ENCODE measurements around the gene FLOT1. TPM values are rescaled to one million over a fixed set of nuclear protein-coding genes. Genes with fewer than 3 reads are reported as not detected.

Gene FLOT1
- total and polyA plus RNA-seq, 2 donors (not counting 1 experiment from before 2014, with no cell fraction given) = 71.2 to 79.4 TPM

- 23% methylated on average over 12 of the region's 13 CpGs for whole genome bisulfite sequencing (ENCODE audit: insufficient coverage)
- DNase-seq (peak; percentile 65), ATAC-seq (ENCODE audit: low read depth) (peak; percentile 41)
- Histone ChIP-seq H3K9ac (ENCODE audit: low read length) (peak overlapping the region; percentile 0), H3K4me1 (ENCODE audit: control insufficient read depth in 2 of 2, insufficient read depth in 2 of 2, low read length in 2 of 2) (peaks cover 11% of the 10 kb centered on the region in 2 donors), H4K20me1 (ENCODE audit: control insufficient read depth, insufficient read depth, low read length, poor library complexity, severe bottlenecking) (no peaks in the 10 kb centered on the region), H3K27me3 (replicated peaks in 1 of 4; ENCODE audit: control extremely low read depth in 1 of 4, control insufficient read depth in 3 of 4, insufficient read depth in 4 of 4, low read length in 3 of 4) (no peaks in the 10 kb centered on the region), H3K79me2 (ENCODE audit: control insufficient read depth, insufficient read depth, low read length) (no peaks in the 10 kb centered on the region), H3K36me3 (replicated peaks in 1 of 2; ENCODE audit: control extremely low read depth in 1 of 2, control insufficient read depth in 1 of 2, extremely low read depth in 1 of 2, insufficient read depth in 2 of 2, low read length in 1 of 2) (no peaks in the 10 kb centered on the region), H3K4me2 (replicated peaks; ENCODE audit: low read depth, low read length, poor library complexity, severe bottlenecking) (peak overlapping the region; percentile 38), H2AFZ (ENCODE audit: insufficient read depth, low read depth, low read length, poor library complexity, severe bottlenecking) (peak overlapping the region; percentile 16), H3K4me3 (ENCODE audit: control extremely low read depth in 1 of 5, extremely low read depth in 1 of 5, insufficient read depth in 1 of 5, low read depth in 2 of 5, low read length in 4 of 5) (no peak overlapping the region), H3K9me3 (ENCODE audit: control extremely low read depth in 1 of 3, control insufficient read depth in 2 of 3, insufficient read depth in 1 of 3, low read length in 2 of 3) (no peaks in the 10 kb centered on the region), H3K27ac (ENCODE audit: low read length in 2 of 2) (peak overlapping the region in 1 of 2 donors; percentile 40)
- peaks cover 28% of the 10 kb centered on the region for H3K27me3 Mint-ChIP-seq
- ChIA-PET CTCF (interaction anchor here (1.0 to 1.5 kb wide), 2 partner anchors 51 to 305 kb away, joined by 4 to 5 read pairs; no protein-coding TSS in a partner anchor), POLR2A (no interaction called here)
- no peaks in the 10 kb centered on the region for H3K9me3 Mint-ChIP-seq (ENCODE audit: insufficient read depth)
- H3K27ac Mint-ChIP-seq = peak overlapping the region; percentile 54
- intact Hi-C loops (cut with micrococcal nuclease) = no loop called here
- peaks cover 16% of the 10 kb centered on the region for H3K4me1 Mint-ChIP-seq
- no peak overlapping the region for H3K4me3 Mint-ChIP-seq
- TF ChIP-seq, protein P1, sequence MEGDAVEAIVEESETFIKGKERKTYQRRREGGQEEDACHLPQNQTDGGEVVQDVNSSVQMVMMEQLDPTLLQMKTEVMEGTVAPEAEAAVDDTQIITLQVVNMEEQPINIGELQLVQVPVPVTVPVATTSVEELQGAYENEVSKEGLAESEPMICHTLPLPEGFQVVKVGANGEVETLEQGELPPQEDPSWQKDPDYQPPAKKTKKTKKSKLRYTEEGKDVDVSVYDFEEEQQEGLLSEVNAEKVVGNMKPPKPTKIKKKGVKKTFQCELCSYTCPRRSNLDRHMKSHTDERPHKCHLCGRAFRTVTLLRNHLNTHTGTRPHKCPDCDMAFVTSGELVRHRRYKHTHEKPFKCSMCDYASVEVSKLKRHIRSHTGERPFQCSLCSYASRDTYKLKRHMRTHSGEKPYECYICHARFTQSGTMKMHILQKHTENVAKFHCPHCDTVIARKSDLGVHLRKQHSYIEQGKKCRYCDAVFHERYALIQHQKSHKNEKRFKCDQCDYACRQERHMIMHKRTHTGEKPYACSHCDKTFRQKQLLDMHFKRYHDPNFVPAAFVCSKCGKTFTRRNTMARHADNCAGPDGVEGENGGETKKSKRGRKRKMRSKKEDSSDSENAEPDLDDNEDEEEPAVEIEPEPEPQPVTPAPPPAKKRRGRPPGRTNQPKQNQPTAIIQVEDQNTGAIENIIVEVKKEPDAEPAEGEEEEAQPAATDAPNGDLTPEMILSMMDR (IDR thresholded peaks at IDR 0.05) = no peak
- no peak for TF ChIP-seq EZH2 (IDR thresholded peaks at IDR 0.05; ENCODE audit: borderline replicate concordance, insufficient read depth, low read depth, low read length, poor library complexity, severe bottlenecking)
Observed at GRCh38 chr6:30781743-30782424, 39.4 kb upstream of the FLOT1 start.

- no peak overlapping the region for H3K4me3 ChIP-seq (ENCODE audit: control extremely low read depth in 1 of 5, extremely low read depth in 1 of 5, insufficient read depth in 1 of 5, low read depth in 2 of 5, low read length in 4 of 5)
- Mint-ChIP-seq H3K4me1 (peaks cover 16% of the 10 kb centered on the region), H3K4me3 (no peak overlapping the region), H3K27ac (no peak overlapping the region), H3K27me3 (peaks cover 28% of the 10 kb centered on the region), H3K9me3 (ENCODE audit: insufficient read depth) (no peaks in the 10 kb centered on the region)
- H3K9ac ChIP-seq (ENCODE audit: low read length) = peak overlapping the region; percentile 0
- no peak for TF ChIP-seq EZH2 (IDR thresholded peaks at IDR 0.05; ENCODE audit: borderline replicate concordance, insufficient read depth, low read depth, low read length, poor library complexity, severe bottlenecking)
- TF ChIP-seq, protein P1 (IDR thresholded peaks at IDR 0.05) = no peak
- intact Hi-C loops (cut with micrococcal nuclease) = no loop called here
- no peaks in the 10 kb centered on the region for H3K27me3 ChIP-seq (replicated peaks in 1 of 4; ENCODE audit: control extremely low read depth in 1 of 4, control insufficient read depth in 3 of 4, insufficient read depth in 4 of 4, low read length in 3 of 4)
- no peaks in the 10 kb centered on the region for H3K79me2 ChIP-seq (ENCODE audit: control insufficient read depth, insufficient read depth, low read length)
- no peaks in the 10 kb centered on the region for H3K36me3 ChIP-seq (replicated peaks in 1 of 2; ENCODE audit: control extremely low read depth in 1 of 2, control insufficient read depth in 1 of 2, extremely low read depth in 1 of 2, insufficient read depth in 2 of 2, low read length in 1 of 2)
- H2AFZ ChIP-seq (ENCODE audit: insufficient read depth, low read depth, low read length, poor library complexity, severe bottlenecking) = no peak overlapping the region
- no peaks in the 10 kb centered on the region for H4K20me1 ChIP-seq (ENCODE audit: control insufficient read depth, insufficient read depth, low read length, poor library complexity, severe bottlenecking)
- 85% methylated on average over 4 of the region's 4 CpGs for WGBS (ENCODE audit: insufficient coverage)
- no peaks in the 10 kb centered on the region for H3K9me3 ChIP-seq (ENCODE audit: control extremely low read depth in 1 of 3, control insufficient read depth in 2 of 3, insufficient read depth in 1 of 3, low read length in 2 of 3)
- CTCF ChIA-PET = interaction anchor here (1.0 to 1.5 kb wide), 2 partner anchors 51 to 306 kb away, joined by 4 to 5 read pairs; no protein-coding TSS in a partner anchor
- peak overlapping the region; percentile 38 for H3K4me2 ChIP-seq (replicated peaks; ENCODE audit: low read depth, low read length, poor library complexity, severe bottlenecking)
- DNase-seq (no peak), ATAC-seq (ENCODE audit: low read depth) (no peak)
- POLR2A ChIA-PET = no interaction called here
- H3K4me1 ChIP-seq (ENCODE audit: control insufficient read depth in 2 of 2, insufficient read depth in 2 of 2, low read length in 2 of 2) = peaks cover 11% of the 10 kb centered on the region in 2 donors
- peak overlapping the region in 1 of 2 donors; percentile 40 for H3K27ac ChIP-seq (ENCODE audit: low read length in 2 of 2)
Observed at GRCh38 chr6:30781395-30781742, 38.9 kb upstream of the FLOT1 start.

All from B cell (primary cell).